ENCODE data around the gene GRIN3B.

The GRIN3B gene

GRCh38 chr19:1006711-1007398, 6.6 kb downstream of the GRIN3B start:
- DNase-seq (ENCODE audit: extremely low read depth, low read depth), result no peak
- TF ChIP-seq CTCF (IDR thresholded peaks at IDR 0.05; ENCODE audit: low read depth, low read length), result no peak

- TF ChIP-seq CTCF (IDR thresholded peaks at IDR 0.05; ENCODE audit: low read depth, low read length), result no peak
- DNase-seq (ENCODE audit: extremely low read depth, low read depth), result no peak
Observed at GRCh38 chr19:1007399-1008251, 7.4 kb downstream of the GRIN3B start.

GRCh38 chr19:1008268-1009040, 8.2 kb downstream of the GRIN3B start:
- DNase-seq (ENCODE audit: extremely low read depth, low read depth), result no peak
- TF ChIP-seq CTCF (IDR thresholded peaks at IDR 0.05; ENCODE audit: low read depth, low read length), result no peak

GRCh38 chr19:1009041-1009980, 9.1 kb downstream of the GRIN3B start:
- DNase-seq (ENCODE audit: extremely low read depth, low read depth), result no peak
- TF ChIP-seq CTCF (IDR thresholded peaks at IDR 0.05; ENCODE audit: low read depth, low read length), result no peak

- DNase-seq (ENCODE audit: extremely low read depth, low read depth), result no peak
- no peak for TF ChIP-seq CTCF (IDR thresholded peaks at IDR 0.05; ENCODE audit: low read depth, low read length)
Observed at GRCh38 chr19:1009981-1010538, 9.8 kb downstream of the GRIN3B start.
